Measurements from ENCODE around the gene HLA-A. TPM values are rescaled to one million over a fixed set of nuclear protein-coding genes. Genes with fewer than 3 reads are reported as not detected.

HLA-A gene
- total RNA-seq, 4 donors from 2014 or later: 160 to 722 (median 625) TPM

GRCh38 chr6:29990931-29991330 is 48.6 kb downstream of the HLA-A start:
- TF ChIP-seq CTCF (IDR thresholded peaks at IDR 0.05) (no peak), POLR2A (IDR thresholded peaks at IDR 0.05) (no peak)
- H3K9me3 ChIP-seq: no peaks in the 10 kb centered on the region
- intact Hi-C loops (cut with DNase I; ENCODE audit: low total_unique reads): loop anchor here (10.0 kb wide), 1 partner anchor 126 kb away; no protein-coding TSS in a partner anchor
- H3K4me3 ChIP-seq: no peak overlapping the region
- H3K36me3 ChIP-seq: no peaks in the 10 kb centered on the region
- no peak overlapping the region for H3K27ac ChIP-seq
- H3K27me3 ChIP-seq: no peaks in the 10 kb centered on the region
- DNase-seq: no peak
- H3K4me1 ChIP-seq: no peaks in the 10 kb centered on the region

DNA sequence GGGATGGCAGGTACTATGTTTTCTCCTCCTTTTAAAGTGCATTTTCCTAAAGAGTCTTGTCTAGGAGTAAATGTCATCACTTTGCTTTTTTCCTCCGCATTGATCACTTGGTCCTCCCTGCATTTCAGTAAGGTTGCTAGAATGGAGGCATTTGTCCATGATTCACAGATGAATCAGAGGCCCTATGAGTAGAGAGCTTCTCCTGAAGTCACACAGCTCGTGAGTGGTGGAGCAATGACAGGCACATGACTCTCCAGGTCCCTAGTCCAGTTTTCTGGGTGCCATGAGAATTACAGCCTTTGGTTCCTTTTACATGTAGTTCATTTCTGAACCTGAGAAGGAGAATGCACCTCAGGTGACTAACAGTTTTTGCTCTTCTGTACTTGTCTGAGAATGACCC is 50.5 kb downstream of the HLA-A start:
- Histone ChIP-seq H3K27me3 (no peaks in the 10 kb centered on the region), H3K4me1 (no peaks in the 10 kb centered on the region), H3K27ac (no peak overlapping the region), H3K4me3 (no peak overlapping the region), H3K9me3 (no peaks in the 10 kb centered on the region), H3K36me3 (no peaks in the 10 kb centered on the region)
- no peak for DNase-seq
- intact Hi-C loops (cut with DNase I; ENCODE audit: low total_unique reads): loop anchor here (10.0 kb wide), 1 partner anchor 128 kb away; no protein-coding TSS in a partner anchor
- TF ChIP-seq POLR2A (IDR thresholded peaks at IDR 0.05): no peak

DNA sequence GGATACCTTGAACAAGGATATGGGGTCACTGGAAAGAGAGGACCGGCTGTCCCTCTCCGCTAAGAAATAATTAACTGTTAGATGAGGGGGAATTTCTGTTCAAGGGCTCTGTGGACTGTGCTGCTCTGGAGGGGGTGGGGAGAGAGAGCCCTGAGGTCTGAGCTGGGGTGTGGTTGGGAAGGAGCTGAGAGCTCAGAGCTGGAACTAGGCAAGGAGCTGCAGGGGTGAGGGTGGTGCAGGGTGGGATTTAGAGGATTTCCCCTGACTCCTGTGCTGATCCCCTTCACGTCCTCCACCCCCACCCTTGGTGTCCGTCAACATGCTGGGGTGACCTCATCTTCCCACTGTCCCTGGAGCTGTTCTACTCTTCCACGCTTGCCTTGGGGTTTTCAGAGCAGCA is 52.5 kb downstream of the HLA-A start:
- TF ChIP-seq POLR2A (IDR thresholded peaks at IDR 0.05) (no peak), CTCF (IDR thresholded peaks at IDR 0.05) (no peak)

GRCh38 chr6:29995340-29995777 is 53.0 kb downstream of the HLA-A start:
- Histone ChIP-seq H3K9me3 (no peaks in the 10 kb centered on the region), H3K27me3 (no peaks in the 10 kb centered on the region), H3K36me3 (no peaks in the 10 kb centered on the region), H3K4me3 (no peak overlapping the region), H3K4me1 (no peaks in the 10 kb centered on the region), H3K27ac (no peak overlapping the region)
- no peak for DNase-seq
- TF ChIP-seq POLR2A (IDR thresholded peaks at IDR 0.05) (no peak), CTCF (IDR thresholded peaks at IDR 0.05) (no peak)
- intact Hi-C loops (cut with DNase I; ENCODE audit: low total_unique reads): loop anchor here (10.0 kb wide), 1 partner anchor 131 kb away; no protein-coding TSS in a partner anchor

More for the DNA sequence above, 52.5 kb downstream of the HLA-A start:
- H3K4me3 ChIP-seq: no peak overlapping the region
- H3K9me3 ChIP-seq: no peaks in the 10 kb centered on the region
- intact Hi-C loops (cut with DNase I; ENCODE audit: low total_unique reads): loop anchor here (10.0 kb wide), 1 partner anchor 130 kb away; no protein-coding TSS in a partner anchor
- H3K27me3 ChIP-seq: no peaks in the 10 kb centered on the region
- no peaks in the 10 kb centered on the region for H3K36me3 ChIP-seq
- no peak for DNase-seq
- H3K4me1 ChIP-seq: no peaks in the 10 kb centered on the region
- H3K27ac ChIP-seq: no peak overlapping the region

Small RNAs within 50 kb of the gene (small RNA-seq; reads per million reads assigned to genes)
- not detected for gene HLA-U

Other genes with a start within 250 kb of the HLA-A start
- 100 to 1,000 TPM in 2 of 4 donors, 10 to 100 TPM in 2; 14.2 to 146 (median 104) TPM for gene HLA-F, start 219.1 kb upstream of the HLA-A start, total RNA-seq
- gene HLA-G, start 114.7 kb upstream of the HLA-A start, total RNA-seq: under 1 TPM in 1 of 4 donors, not detected in 3; 0.52 TPM
- 100 to 1,000 TPM in 1 of 4 donors, 10 to 100 TPM in 3; 21.2 to 121 (median 33.4) TPM for gene POLR1H, start 118.7 kb downstream of the HLA-A start, total RNA-seq
- 10 to 100 TPM in 3 of 4 donors, 1 to 10 TPM in 1; 7.9 to 47.9 (median 23.3) TPM for gene PPP1R11, start 124.7 kb downstream of the HLA-A start, total RNA-seq
- gene RNF39, start 133.2 kb downstream of the HLA-A start, total RNA-seq: under 1 TPM in 2 of 4 donors, not detected in 2; 0.21 to 0.83 TPM
- gene TRIM31, start 170.6 kb downstream of the HLA-A start, total RNA-seq: not detected
- not detected for gene TRIM40, start 193.6 kb downstream of the HLA-A start, total RNA-seq
- gene TRIM10, start 218.7 kb downstream of the HLA-A start, total RNA-seq: under 1 TPM in 1 of 4 donors, not detected in 3; 0.69 TPM
- gene TRIM15, start 221.0 kb downstream of the HLA-A start, total RNA-seq: not detected